GM23338 (cell line): ENCODE results near the gene RPH3AL.

Experiments used
- CREB1 ChIP-seq: fragments of 250-450 bp; sonication (Bioruptor Pico); IDR thresholded peaks from 2 replicates; pipeline ENCODE4 v1.5.0; 2020; ENCODE audit warnings: low read depth, mild to moderate bottlenecking, moderate library complexity
- CTCF ChIP-seq, 2 experiments: fragments of 200-600 bp in 1 of 2; sonication (generic) in 1 of 2; conservative IDR thresholded peaks; 2 replicates each; pipeline versions ENCODE4 v1.5.1 to v1.6.1; 2016 to 2017; ENCODE audit warnings: antibody characterized with exemption in 2 of 2, low read depth in 2 of 2, mild to moderate bottlenecking in 2 of 2, moderate library complexity in 1 of 2
- EZH2 ChIP-seq: fragments of 200-600 bp; sonication (generic); IDR thresholded peaks from one replicate; pipeline ENCODE4 v1.8.0; 2017; ENCODE audit warnings: antibody characterized with exemption, mild to moderate bottlenecking, low read depth; ENCODE audit not compliant: unreplicated experiment
- EZH2phosphoT487 ChIP-seq: fragments of 200-600 bp; sonication (generic); IDR thresholded peaks from one replicate; pipeline ENCODE4 v1.8.1; 2018; ENCODE audit warnings: antibody characterized with exemption; ENCODE audit not compliant: unreplicated experiment
- POLR2AphosphoS5 ChIP-seq: IDR thresholded peaks from 2 replicates; pipeline ENCODE4 v1.6.1; 2016; ENCODE audit warnings: antibody characterized with exemption, low read depth
- REST ChIP-seq: IDR thresholded peaks from one replicate; pipeline ENCODE4 v1.6.1; 2018; ENCODE audit warnings: antibody characterized with exemption; ENCODE audit not compliant: unreplicated experiment
- STAT1 ChIP-seq: IDR thresholded peaks from one replicate; pipeline ENCODE4 v1.6.1; 2016; ENCODE audit warnings: antibody characterized with exemption; ENCODE audit not compliant: unreplicated experiment

DNA sequence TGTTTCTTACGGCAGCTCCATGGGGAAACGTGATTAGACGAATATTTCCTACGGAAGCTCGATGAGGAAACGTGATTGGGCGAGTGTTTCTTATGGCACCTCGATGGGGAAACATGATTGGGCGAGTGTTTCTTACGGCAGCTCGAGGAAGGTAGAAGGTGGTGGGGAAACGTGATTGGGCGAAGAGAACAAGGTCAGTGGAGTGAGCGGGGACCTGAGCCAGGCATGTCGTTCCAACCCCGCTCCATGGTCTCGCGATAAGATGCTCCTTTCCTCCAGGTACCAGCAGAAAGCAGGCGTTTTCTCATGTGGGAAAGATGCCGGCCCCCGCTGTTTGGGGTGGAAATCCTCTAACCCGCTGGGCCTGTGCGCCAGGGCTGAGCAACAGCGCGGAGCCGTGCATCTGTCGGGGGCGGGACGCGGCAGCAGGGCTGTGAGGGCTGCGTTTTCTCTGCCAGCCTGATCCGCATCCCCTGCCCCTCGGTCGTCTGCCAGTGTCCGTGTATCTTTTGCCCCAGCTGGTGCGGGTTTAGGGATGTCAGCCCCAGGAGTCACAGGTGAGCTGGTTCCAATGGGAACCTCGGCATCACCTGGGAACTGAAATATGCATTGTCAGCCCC is 145.6 kb downstream of the RPH3AL start:
- no peak for TF ChIP-seq CTCF (conservative IDR thresholded peaks at IDR 0.05; ENCODE audit: low read depth in 2 of 2)
- no peak for TF ChIP-seq EZH2
- TF ChIP-seq STAT1 = no peak
- no peak for TF ChIP-seq POLR2AphosphoS5
- no peak for TF ChIP-seq EZH2phosphoT487
- no peak for TF ChIP-seq CREB1 (CRISPR knock-in tag)
- TF ChIP-seq REST = no peak
